Upper lobe of left lung (tissue), 6 donors: ENCODE measurements around the gene KAT6B. TPM values are rescaled to one million over a fixed set of nuclear protein-coding genes. Genes with fewer than 3 reads are reported as not detected.
A peak's percentile ranks its signal among the peaks of the same experiment; 100 is the strongest.

Experiments used
- ATAC-seq, 2 donors: fragments of 200-7000 bp; cut with Tn5 transposase; one replicate each; pipeline ENCODE4 v1.9.1; 2022; ENCODE audit warnings: mild to moderate bottlenecking in 2 of 2, moderate library complexity in 2 of 2; ENCODE audit not compliant: low FRiP score in 2 of 2
- DNase-seq, 2 donors: peaks; one replicate each; pipeline ENCODE4 v3.0.0-alpha.2; 2019 to 2020
- H3K27ac ChIP-seq, 4 donors: fragments of 200-600 bp; sonication (generic); one replicate each; pipeline ENCODE4 v1.5.1; 2016 to 2019
- H3K27me3 ChIP-seq, 4 donors: fragments of 200-600 bp; sonication (generic); one replicate each; pipeline ENCODE4 v1.5.1; 2017 to 2019
- H3K36me3 ChIP-seq, 4 donors: fragments of 200-600 bp; sonication (generic); one replicate each; pipeline ENCODE4 v1.5.1; 2016 to 2019
- H3K4me1 ChIP-seq, 4 donors: fragments of 200-600 bp; sonication (generic); one replicate each; pipeline ENCODE4 v1.5.1; 2018 to 2019
- H3K4me3 ChIP-seq, 4 donors: fragments of 200-600 bp; sonication (generic); one replicate each; pipeline ENCODE4 v1.5.1; 2017 to 2019; ENCODE audit warnings: mild to moderate bottlenecking in 2 of 4, moderate library complexity in 1 of 4
- H3K9me3 ChIP-seq, 4 donors: fragments of 200-600 bp; sonication (generic); one replicate each; pipeline ENCODE4 v1.5.1; 2018 to 2019
- EP300 ChIP-seq, 4 donors: sonication (generic); formaldehyde crosslinking; IDR thresholded peaks; one replicate each; pipeline ENCODE4 v1.5.1; 2017; ENCODE audit warnings: antibody characterized with exemption in 4 of 4, control low read depth in 2 of 4
- POLR2A ChIP-seq, 4 donors: fragments of 450-650 bp; IDR thresholded peaks; one replicate each; pipeline ENCODE4 v1.5.1; 2016 to 2017; ENCODE audit warnings: antibody characterized with exemption in 4 of 4, mild to moderate bottlenecking in 2 of 4
- POLR2AphosphoS5 ChIP-seq, 2 donors: sonication (generic); formaldehyde crosslinking; IDR thresholded peaks; one replicate each; pipeline ENCODE4 v1.5.1; 2017; ENCODE audit warnings: antibody characterized with exemption in 2 of 2
- WGBS, 2 donors: methylation state at CpG; one replicate each; pipeline ENCODE4 v1.1.5; 2017 to 2018; 5-methylcytosine and 5-hydroxymethylcytosine counted together
- total RNA-seq, 6 donors: library from RNA; depleted of rRNA in 4 of 6; stranded (reverse); fragments of >200 nt in 4 of 6; gene quantifications; one replicate each; pipeline versions ENCODE4 v1.1.0 to v1.2.1, GENCODE V29; 2016 to 2021
- TF ChIP-seq, protein P1 (sequence below), 6 experiments: fragments of 450-650 bp in 4 of 6; fragments of 200-600 bp in 2 of 6; sonication (generic) in 2 of 6; IDR thresholded peaks; one replicate each; pipeline ENCODE4 v1.5.1; 2016 to 2019; ENCODE audit warnings: antibody characterized with exemption in 6 of 6
- donor health status: DM: no; HTN: no; CAD: no; lungs with moderate emphysema.
- donor health status: DM: no; HTN: yes; CAD: no; lungs with severe emphysema.

The KAT6B gene
- total RNA-seq, 6 donors from 2014 or later: 35.2 to 78.4 (median 38.0) TPM

- peak; percentile 32 to 59 for ATAC-seq
- H3K36me3 ChIP-seq: peaks cover 2 to 54% (median 35%) of the 10 kb centered on the region in 4 donors
- 83 to 86% methylated on average over 12 to 13 of the region's 13 CpGs for WGBS, 2 donors
These were observed 203.5 kb downstream of the KAT6B start for GRCh38 chr10:75029857-75030256.

DNA sequence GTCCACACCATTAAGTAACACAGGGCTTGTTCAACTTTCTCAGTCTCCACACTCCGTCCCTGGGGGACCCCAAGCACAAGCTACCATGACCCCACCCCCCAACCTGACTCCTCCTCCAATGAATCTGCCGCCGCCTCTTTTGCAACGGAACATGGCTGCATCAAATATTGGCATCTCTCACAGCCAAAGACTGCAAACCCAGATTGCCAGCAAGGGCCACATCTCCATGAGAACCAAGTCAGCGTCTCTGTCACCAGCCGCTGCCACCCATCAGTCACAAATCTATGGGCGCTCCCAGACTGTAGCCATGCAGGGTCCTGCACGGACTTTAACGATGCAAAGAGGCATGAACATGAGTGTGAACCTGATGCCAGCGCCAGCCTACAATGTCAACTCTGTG is 204.0 kb downstream of the KAT6B start:
- TF ChIP-seq POLR2A (IDR thresholded peaks at IDR 0.05) (no peak), POLR2AphosphoS5 (IDR thresholded peaks at IDR 0.05) (no peak), EP300 (IDR thresholded peaks at IDR 0.05) (no peak)
- TF ChIP-seq, protein P1, sequence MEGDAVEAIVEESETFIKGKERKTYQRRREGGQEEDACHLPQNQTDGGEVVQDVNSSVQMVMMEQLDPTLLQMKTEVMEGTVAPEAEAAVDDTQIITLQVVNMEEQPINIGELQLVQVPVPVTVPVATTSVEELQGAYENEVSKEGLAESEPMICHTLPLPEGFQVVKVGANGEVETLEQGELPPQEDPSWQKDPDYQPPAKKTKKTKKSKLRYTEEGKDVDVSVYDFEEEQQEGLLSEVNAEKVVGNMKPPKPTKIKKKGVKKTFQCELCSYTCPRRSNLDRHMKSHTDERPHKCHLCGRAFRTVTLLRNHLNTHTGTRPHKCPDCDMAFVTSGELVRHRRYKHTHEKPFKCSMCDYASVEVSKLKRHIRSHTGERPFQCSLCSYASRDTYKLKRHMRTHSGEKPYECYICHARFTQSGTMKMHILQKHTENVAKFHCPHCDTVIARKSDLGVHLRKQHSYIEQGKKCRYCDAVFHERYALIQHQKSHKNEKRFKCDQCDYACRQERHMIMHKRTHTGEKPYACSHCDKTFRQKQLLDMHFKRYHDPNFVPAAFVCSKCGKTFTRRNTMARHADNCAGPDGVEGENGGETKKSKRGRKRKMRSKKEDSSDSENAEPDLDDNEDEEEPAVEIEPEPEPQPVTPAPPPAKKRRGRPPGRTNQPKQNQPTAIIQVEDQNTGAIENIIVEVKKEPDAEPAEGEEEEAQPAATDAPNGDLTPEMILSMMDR (IDR thresholded peaks at IDR 0.05): no peak
- WGBS, 2 donors: 94 to 96% methylated on average over 7 to 10 of the region's 10 CpGs
- Histone ChIP-seq H3K4me1 (no peaks in the 10 kb centered on the region), H3K36me3 (peaks cover 2 to 49% (median 33%) of the 10 kb centered on the region in 4 donors), H3K4me3 (no peak overlapping the region), H3K9me3 (no peaks in the 10 kb centered on the region), H3K27ac (no peak overlapping the region), H3K27me3 (no peaks in the 10 kb centered on the region)
- DNase-seq (no peak), ATAC-seq (no peak)

More at GRCh38 chr10:75029857-75030256, 203.5 kb downstream of the KAT6B start:
- Histone ChIP-seq H3K27ac (no peak overlapping the region), H3K4me1 (peaks cover 0 to 4% (median 0%) of the 10 kb centered on the region in 4 donors), H3K4me3 (no peak overlapping the region), H3K9me3 (no peaks in the 10 kb centered on the region), H3K27me3 (no peaks in the 10 kb centered on the region)
- TF ChIP-seq, protein P1 (IDR thresholded peaks at IDR 0.05): no peak
- no peak for TF ChIP-seq POLR2A (IDR thresholded peaks at IDR 0.05)
- no peak for TF ChIP-seq EP300 (IDR thresholded peaks at IDR 0.05)
- TF ChIP-seq POLR2AphosphoS5 (IDR thresholded peaks at IDR 0.05): peak; percentile 57 to 70
- DNase-seq: peak in 1 of 2 donors; percentile 51

GRCh38 chr10:75032119-75032518 is 205.7 kb downstream of the KAT6B start:
- no peak for ATAC-seq
- Histone ChIP-seq H3K4me3 (no peak overlapping the region), H3K36me3 (peaks cover 2 to 33% (median 27%) of the 10 kb centered on the region in 4 donors), H3K27me3 (no peaks in the 10 kb centered on the region), H3K4me1 (no peaks in the 10 kb centered on the region), H3K27ac (no peak overlapping the region), H3K9me3 (no peaks in the 10 kb centered on the region)
- DNase-seq: no peak
- TF ChIP-seq POLR2AphosphoS5 (IDR thresholded peaks at IDR 0.05): no peak
- WGBS, 2 donors: 98% methylated on average over 3 of the region's 3 CpGs

DNA sequence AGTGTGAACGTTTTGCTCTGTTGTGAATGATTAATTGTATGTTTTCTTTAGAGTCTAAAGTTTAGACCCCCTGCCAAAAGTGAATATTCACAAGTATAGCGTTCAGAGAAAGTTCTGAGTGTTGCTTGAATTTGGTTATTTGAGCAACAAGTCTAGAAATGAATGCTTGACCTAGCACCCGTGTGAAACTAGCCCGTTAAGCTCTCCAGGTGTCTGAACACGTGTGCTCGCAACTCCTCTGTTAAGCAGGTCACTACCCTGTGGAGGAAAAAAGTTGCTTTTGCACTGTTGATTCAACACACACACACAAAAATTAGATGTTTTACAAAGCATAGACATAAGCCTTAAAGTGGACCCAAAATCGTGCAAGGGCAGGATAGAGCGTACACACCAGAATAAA is 206.4 kb downstream of the KAT6B start:
- Histone ChIP-seq H3K4me1 (no peaks in the 10 kb centered on the region), H3K27me3 (no peaks in the 10 kb centered on the region), H3K27ac (no peak overlapping the region), H3K4me3 (no peak overlapping the region), H3K9me3 (no peaks in the 10 kb centered on the region), H3K36me3 (peaks cover 2 to 29% (median 24%) of the 10 kb centered on the region in 4 donors)
- TF ChIP-seq, protein P1 (IDR thresholded peaks at IDR 0.05): no peak
- DNase-seq (no peak), ATAC-seq (no peak)
- WGBS, 2 donors: 83 to 87% methylated on average over 8 of the region's 8 CpGs

GRCh38 chr10:75033399-75034130 is 207.2 kb downstream of the KAT6B start:
- peak overlapping the region in 3 of 4 donors; percentile 12 to 56 (median 42) for H3K27ac ChIP-seq
- H3K27me3 ChIP-seq: no peaks in the 10 kb centered on the region
- H3K4me1 ChIP-seq: no peaks in the 10 kb centered on the region
- TF ChIP-seq POLR2AphosphoS5 (IDR thresholded peaks at IDR 0.05): no peak
- TF ChIP-seq, protein P1 (IDR thresholded peaks at IDR 0.05): no peak
- TF ChIP-seq EP300 (IDR thresholded peaks at IDR 0.05): no peak
- TF ChIP-seq POLR2A (IDR thresholded peaks at IDR 0.05): no peak
- no peak overlapping the region for H3K4me3 ChIP-seq
- H3K9me3 ChIP-seq: no peaks in the 10 kb centered on the region
- H3K36me3 ChIP-seq: peaks cover 2 to 25% (median 23%) of the 10 kb centered on the region in 4 donors
- ATAC-seq: no peak
- WGBS, 2 donors: 91 to 92% methylated on average over 14 to 15 of the region's 15 CpGs
- no peak for DNase-seq
